ENCODE data around the gene PANK2.

- TF ChIP-seq POLR2A (IDR thresholded peaks at IDR 0.05; ENCODE audit: low read length) (no peak), GATA1 (IDR thresholded peaks at IDR 0.05; ENCODE audit: low read depth, low read length) (no peak)
These were observed 42.5 kb downstream of the PANK2 start for GRCh38 chr20:3931664-3932063.

Measured in erythroblast (primary cell).